Progenitor cell of endocrine pancreas (in vitro differentiated cells): Measurements from ENCODE around the gene CHADL. TPM values are rescaled to one million over a fixed set of nuclear protein-coding genes. Genes with fewer than 3 reads are reported as not detected.

Experiments used
- DNase-seq: peaks from one replicate; pipeline ENCODE4 v3.0.0; 2021; ENCODE audit warnings: low spot score; ENCODE audit not compliant: unreplicated experiment
- H3K27ac Mint-ChIP-seq: 2 replicates; pipeline ENCODE4 v1.8.0; 2021; ENCODE audit warnings: mild to moderate bottlenecking, moderate library complexity, mixed read lengths
- H3K27me3 Mint-ChIP-seq: 2 replicates; pipeline ENCODE4 v1.8.0; 2021; ENCODE audit warnings: mixed read lengths
- H3K36me3 Mint-ChIP-seq: 2 replicates; pipeline ENCODE4 v1.8.0; 2022; ENCODE audit warnings: mixed read lengths; ENCODE audit not compliant: insufficient read depth
- H3K4me1 Mint-ChIP-seq: 2 replicates; pipeline ENCODE4 v1.8.0; 2021; ENCODE audit warnings: low read depth, mixed read lengths
- H3K4me3 Mint-ChIP-seq: 2 replicates; pipeline ENCODE4 v1.8.0; 2021; ENCODE audit warnings: low read depth, mild to moderate bottlenecking, moderate library complexity, mixed read lengths
- H3K9me3 Mint-ChIP-seq: 2 replicates; pipeline ENCODE4 v1.8.0; 2021; ENCODE audit warnings: low read depth, mixed read lengths
- total RNA-seq: library from RNA; stranded (reverse); gene quantifications from 2 replicates; pipeline ENCODE4 v1.2.1, GENCODE V29; 2021
- TF ChIP-seq, protein P1 (sequence below): fragments of 200-600 bp; sonication (generic); IDR thresholded peaks from one replicate; pipeline ENCODE4 v1.5.0; 2021; ENCODE audit warnings: antibody characterized with exemption, mild to moderate bottlenecking; ENCODE audit not compliant: unreplicated experiment

Gene CHADL
- total RNA-seq, 1 donor from 2014 or later, result 3.1 TPM

GRCh38 chr22:41229730-41230400 is 10.9 kb downstream of the CHADL start:
- no peaks in the 10 kb centered on the region for H3K9me3 Mint-ChIP-seq
- H3K4me3 Mint-ChIP-seq, result no peak overlapping the region
- peaks cover 4% of the 10 kb centered on the region for H3K36me3 Mint-ChIP-seq
- no peak overlapping the region for H3K27ac Mint-ChIP-seq
- no peak for DNase-seq
- no peaks in the 10 kb centered on the region for H3K27me3 Mint-ChIP-seq
- TF ChIP-seq, protein P1, sequence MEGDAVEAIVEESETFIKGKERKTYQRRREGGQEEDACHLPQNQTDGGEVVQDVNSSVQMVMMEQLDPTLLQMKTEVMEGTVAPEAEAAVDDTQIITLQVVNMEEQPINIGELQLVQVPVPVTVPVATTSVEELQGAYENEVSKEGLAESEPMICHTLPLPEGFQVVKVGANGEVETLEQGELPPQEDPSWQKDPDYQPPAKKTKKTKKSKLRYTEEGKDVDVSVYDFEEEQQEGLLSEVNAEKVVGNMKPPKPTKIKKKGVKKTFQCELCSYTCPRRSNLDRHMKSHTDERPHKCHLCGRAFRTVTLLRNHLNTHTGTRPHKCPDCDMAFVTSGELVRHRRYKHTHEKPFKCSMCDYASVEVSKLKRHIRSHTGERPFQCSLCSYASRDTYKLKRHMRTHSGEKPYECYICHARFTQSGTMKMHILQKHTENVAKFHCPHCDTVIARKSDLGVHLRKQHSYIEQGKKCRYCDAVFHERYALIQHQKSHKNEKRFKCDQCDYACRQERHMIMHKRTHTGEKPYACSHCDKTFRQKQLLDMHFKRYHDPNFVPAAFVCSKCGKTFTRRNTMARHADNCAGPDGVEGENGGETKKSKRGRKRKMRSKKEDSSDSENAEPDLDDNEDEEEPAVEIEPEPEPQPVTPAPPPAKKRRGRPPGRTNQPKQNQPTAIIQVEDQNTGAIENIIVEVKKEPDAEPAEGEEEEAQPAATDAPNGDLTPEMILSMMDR, result no peak
- no peaks in the 10 kb centered on the region for H3K4me1 Mint-ChIP-seq

DNA sequence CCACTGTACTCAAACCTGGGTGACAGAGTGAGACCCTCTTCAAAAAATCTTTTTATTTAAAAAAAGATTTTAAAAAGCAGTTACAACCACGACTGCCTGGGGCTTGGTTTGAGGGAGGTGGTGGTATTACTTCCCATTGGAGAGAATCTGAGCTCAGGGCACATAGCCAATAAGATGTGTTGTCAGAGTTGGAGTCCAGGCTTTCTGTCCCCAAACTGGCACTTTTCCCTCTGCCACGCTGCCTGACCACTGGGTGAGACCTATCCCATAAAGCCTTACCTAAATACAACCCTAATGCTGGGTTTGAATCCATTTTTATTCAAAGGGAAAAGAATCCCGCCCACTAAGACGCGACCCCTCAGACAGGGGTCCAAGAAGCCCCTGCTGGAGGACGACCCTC is 11.5 kb downstream of the CHADL start:
- H3K27ac Mint-ChIP-seq, result no peak overlapping the region
- no peaks in the 10 kb centered on the region for H3K27me3 Mint-ChIP-seq
- H3K4me3 Mint-ChIP-seq, result no peak overlapping the region
- no peaks in the 10 kb centered on the region for H3K9me3 Mint-ChIP-seq
- no peaks in the 10 kb centered on the region for H3K4me1 Mint-ChIP-seq
- TF ChIP-seq, protein P1, result no peak
- DNase-seq, result no peak
- H3K36me3 Mint-ChIP-seq, result peaks cover 4% of the 10 kb centered on the region

- TF ChIP-seq, protein P1, result no peak
- H3K27ac Mint-ChIP-seq, result no peak overlapping the region
- no peak overlapping the region for H3K4me3 Mint-ChIP-seq
- peaks cover 4% of the 10 kb centered on the region for H3K36me3 Mint-ChIP-seq
- no peaks in the 10 kb centered on the region for H3K4me1 Mint-ChIP-seq
- no peak for DNase-seq
- H3K9me3 Mint-ChIP-seq, result no peaks in the 10 kb centered on the region
- H3K27me3 Mint-ChIP-seq, result no peaks in the 10 kb centered on the region
Measured at GRCh38 chr22:41226723-41227655, 13.7 kb downstream of the CHADL start.

GRCh38 chr22:41223535-41223934 is 17.2 kb downstream of the CHADL start:
- H3K36me3 Mint-ChIP-seq, result peaks cover 7% of the 10 kb centered on the region
- no peaks in the 10 kb centered on the region for H3K27me3 Mint-ChIP-seq
- no peaks in the 10 kb centered on the region for H3K9me3 Mint-ChIP-seq
- no peak overlapping the region for H3K27ac Mint-ChIP-seq
- H3K4me3 Mint-ChIP-seq, result no peak overlapping the region
- no peaks in the 10 kb centered on the region for H3K4me1 Mint-ChIP-seq
- DNase-seq, result no peak
- TF ChIP-seq, protein P1, result no peak

GRCh38 chr22:41222846-41223507 is 17.8 kb downstream of the CHADL start:
- TF ChIP-seq, protein P1, result no peak
- H3K4me1 Mint-ChIP-seq, result no peaks in the 10 kb centered on the region
- no peaks in the 10 kb centered on the region for H3K27me3 Mint-ChIP-seq
- no peak overlapping the region for H3K27ac Mint-ChIP-seq
- peaks cover 7% of the 10 kb centered on the region for H3K36me3 Mint-ChIP-seq
- no peaks in the 10 kb centered on the region for H3K9me3 Mint-ChIP-seq
- H3K4me3 Mint-ChIP-seq, result no peak overlapping the region
- no peak for DNase-seq
